KMS-11 (cell line): ENCODE results near the gene SOX5.
"Not testable (repeated sequence)": the region's sequence is repeated elsewhere in the genome, so short reads cannot be mapped to it uniquely, and the experiment has no call there.

Experiments
- H2AFZ ChIP-seq: fragments of 200-600 bp; sonication (generic); 2 replicates; pipeline ENCODE4 v1.6.1; 2016; ENCODE audit warnings: antibody characterized with exemption, mixed run types, low read depth
- H3K27ac ChIP-seq: fragments of 200-600 bp; sonication (generic); 2 replicates; pipeline ENCODE4 v1.6.1; 2016; ENCODE audit warnings: mild to moderate bottlenecking, mixed run types
- H3K27me3 ChIP-seq: fragments of 200-600 bp; sonication (generic); 2 replicates; pipeline ENCODE4 v1.6.1; 2017; ENCODE audit warnings: mild to moderate bottlenecking, low read depth, mixed run types, moderate library complexity; ENCODE audit not compliant: insufficient read depth
- H3K36me3 ChIP-seq: fragments of 200-600 bp; sonication (generic); 2 replicates; pipeline ENCODE4 v1.6.1; 2017; ENCODE audit warnings: mild to moderate bottlenecking, mixed run types; ENCODE audit not compliant: insufficient read depth
- H3K4me1 ChIP-seq: fragments of 200-600 bp; sonication (generic); 2 replicates; pipeline ENCODE4 v1.6.1; 2016; ENCODE audit warnings: mild to moderate bottlenecking, low read depth, mixed run types; ENCODE audit not compliant: poor library complexity, severe bottlenecking
- H3K4me2 ChIP-seq: fragments of 200-600 bp; sonication (generic); 2 replicates; pipeline ENCODE4 v1.7.0; 2016; ENCODE audit warnings: mild to moderate bottlenecking, mixed run types
- H3K4me3 ChIP-seq: fragments of 200-600 bp; sonication (generic); IDR thresholded peaks from 2 replicates; pipeline ENCODE4 v1.6.1; 2017; ENCODE audit warnings: low read depth, low read length, mixed read lengths; ENCODE audit not compliant: insufficient read depth
- H3K79me2 ChIP-seq: fragments of 200-600 bp; sonication (generic); 2 replicates; pipeline ENCODE4 v1.6.1; 2016; ENCODE audit warnings: low read depth, mixed run types; ENCODE audit not compliant: insufficient read depth
- H3K9ac ChIP-seq: fragments of 200-600 bp; sonication (generic); 2 replicates; pipeline ENCODE4 v1.6.1; 2016; ENCODE audit warnings: mild to moderate bottlenecking, mixed run types
- H4K20me1 ChIP-seq: fragments of 200-600 bp; sonication (generic); 2 replicates; pipeline ENCODE4 v1.6.1; 2016; ENCODE audit warnings: mild to moderate bottlenecking, mixed run types; ENCODE audit not compliant: insufficient read depth
- CTCF ChIP-seq: fragments of 200-600 bp; sonication (generic); conservative IDR thresholded peaks from 2 replicates; pipeline ENCODE4 v1.6.1; 2017; ENCODE audit warnings: low read depth, mild to moderate bottlenecking, antibody characterized with exemption, low read length, moderate library complexity, mixed read lengths

Gene SOX5

GRCh38 chr12:23885394-23885793 lies 64.1 kb downstream of the SOX5 start:
- Histone ChIP-seq H2AFZ (no peak overlapping the region), H3K4me1 (no peaks in the 10 kb centered on the region), H3K36me3 (no peaks in the 10 kb centered on the region), H3K4me3 (no peak overlapping the region), H3K4me2 (no peak overlapping the region), H3K9ac (no peak overlapping the region), H3K27me3 (no peaks in the 10 kb centered on the region), H4K20me1 (no peaks in the 10 kb centered on the region), H3K79me2 (no peaks in the 10 kb centered on the region), H3K27ac (no peak overlapping the region)
- no peak for TF ChIP-seq CTCF

GRCh38 chr12:23884909-23885308 lies 64.6 kb downstream of the SOX5 start:
- no peak for TF ChIP-seq CTCF
- Histone ChIP-seq H2AFZ (no peak overlapping the region), H4K20me1 (no peaks in the 10 kb centered on the region), H3K4me3 (no peak overlapping the region), H3K9ac (no peak overlapping the region), H3K27me3 (no peaks in the 10 kb centered on the region), H3K36me3 (no peaks in the 10 kb centered on the region), H3K4me2 (no peak overlapping the region), H3K27ac (no peak overlapping the region), H3K4me1 (no peaks in the 10 kb centered on the region), H3K79me2 (no peaks in the 10 kb centered on the region)

GRCh38 chr12:23880988-23881387 lies 68.5 kb downstream of the SOX5 start:
- H3K4me1 ChIP-seq, result no peaks in the 10 kb centered on the region
- H2AFZ ChIP-seq, result no peak overlapping the region
- no peak overlapping the region for H3K4me2 ChIP-seq
- H3K27ac ChIP-seq, result no peak overlapping the region
- TF ChIP-seq CTCF, result no peak
- no peaks in the 10 kb centered on the region for H3K36me3 ChIP-seq
- H3K79me2 ChIP-seq, result no peaks in the 10 kb centered on the region
- H3K27me3 ChIP-seq, result no peaks in the 10 kb centered on the region
- H4K20me1 ChIP-seq, result no peaks in the 10 kb centered on the region
- H3K9ac ChIP-seq, result no peak overlapping the region
- H3K4me3 ChIP-seq, result no peak overlapping the region

- not testable (repeated sequence) for H3K27me3 ChIP-seq, H4K20me1 ChIP-seq, H3K79me2 ChIP-seq, H3K4me3 ChIP-seq, H2AFZ ChIP-seq, H3K27ac ChIP-seq, H3K4me1 ChIP-seq, H3K36me3 ChIP-seq, H3K4me2 ChIP-seq, H3K9ac ChIP-seq
These were observed 72.9 kb downstream of the SOX5 start for GRCh38 chr12:23876618-23877017.

GRCh38 chr12:23867794-23868193 lies 81.7 kb downstream of the SOX5 start:
- Histone ChIP-seq H4K20me1 (no peaks in the 10 kb centered on the region), H2AFZ (no peak overlapping the region), H3K79me2 (no peaks in the 10 kb centered on the region), H3K4me1 (no peaks in the 10 kb centered on the region), H3K4me3 (no peak overlapping the region), H3K4me2 (no peak overlapping the region), H3K27me3 (no peaks in the 10 kb centered on the region), H3K9ac (no peak overlapping the region), H3K27ac (no peak overlapping the region), H3K36me3 (no peaks in the 10 kb centered on the region)
- TF ChIP-seq CTCF, result no peak
